KMS-11 (cell line): ENCODE results near the gene MT1E.
"Not testable (repeated sequence)": the region's sequence is repeated elsewhere in the genome, so short reads cannot be mapped to it uniquely, and the experiment has no call there.

Experiments used
- H2AFZ ChIP-seq: fragments of 200-600 bp; sonication (generic); 2 replicates; pipeline ENCODE4 v1.6.1; 2016; ENCODE audit warnings: antibody characterized with exemption, mixed run types, low read depth
- H3K27ac ChIP-seq: fragments of 200-600 bp; sonication (generic); 2 replicates; pipeline ENCODE4 v1.6.1; 2016; ENCODE audit warnings: mild to moderate bottlenecking, mixed run types
- H3K27me3 ChIP-seq: fragments of 200-600 bp; sonication (generic); 2 replicates; pipeline ENCODE4 v1.6.1; 2017; ENCODE audit warnings: mild to moderate bottlenecking, low read depth, mixed run types, moderate library complexity; ENCODE audit not compliant: insufficient read depth
- H3K36me3 ChIP-seq: fragments of 200-600 bp; sonication (generic); 2 replicates; pipeline ENCODE4 v1.6.1; 2017; ENCODE audit warnings: mild to moderate bottlenecking, mixed run types; ENCODE audit not compliant: insufficient read depth
- H3K4me1 ChIP-seq: fragments of 200-600 bp; sonication (generic); 2 replicates; pipeline ENCODE4 v1.6.1; 2016; ENCODE audit warnings: mild to moderate bottlenecking, low read depth, mixed run types; ENCODE audit not compliant: poor library complexity, severe bottlenecking
- H3K4me2 ChIP-seq: fragments of 200-600 bp; sonication (generic); 2 replicates; pipeline ENCODE4 v1.7.0; 2016; ENCODE audit warnings: mild to moderate bottlenecking, mixed run types
- H3K4me3 ChIP-seq: fragments of 200-600 bp; sonication (generic); IDR thresholded peaks from 2 replicates; pipeline ENCODE4 v1.6.1; 2017; ENCODE audit warnings: low read depth, low read length, mixed read lengths; ENCODE audit not compliant: insufficient read depth
- H3K79me2 ChIP-seq: fragments of 200-600 bp; sonication (generic); 2 replicates; pipeline ENCODE4 v1.6.1; 2016; ENCODE audit warnings: low read depth, mixed run types; ENCODE audit not compliant: insufficient read depth
- H3K9ac ChIP-seq: fragments of 200-600 bp; sonication (generic); 2 replicates; pipeline ENCODE4 v1.6.1; 2016; ENCODE audit warnings: mild to moderate bottlenecking, mixed run types
- H4K20me1 ChIP-seq: fragments of 200-600 bp; sonication (generic); 2 replicates; pipeline ENCODE4 v1.6.1; 2016; ENCODE audit warnings: mild to moderate bottlenecking, mixed run types; ENCODE audit not compliant: insufficient read depth
- TF ChIP-seq, protein P1 (sequence below): fragments of 200-600 bp; sonication (generic); conservative IDR thresholded peaks from 2 replicates; pipeline ENCODE4 v1.6.1; 2017; ENCODE audit warnings: low read depth, mild to moderate bottlenecking, antibody characterized with exemption, low read length, moderate library complexity, mixed read lengths

Gene MT1E

DNA sequence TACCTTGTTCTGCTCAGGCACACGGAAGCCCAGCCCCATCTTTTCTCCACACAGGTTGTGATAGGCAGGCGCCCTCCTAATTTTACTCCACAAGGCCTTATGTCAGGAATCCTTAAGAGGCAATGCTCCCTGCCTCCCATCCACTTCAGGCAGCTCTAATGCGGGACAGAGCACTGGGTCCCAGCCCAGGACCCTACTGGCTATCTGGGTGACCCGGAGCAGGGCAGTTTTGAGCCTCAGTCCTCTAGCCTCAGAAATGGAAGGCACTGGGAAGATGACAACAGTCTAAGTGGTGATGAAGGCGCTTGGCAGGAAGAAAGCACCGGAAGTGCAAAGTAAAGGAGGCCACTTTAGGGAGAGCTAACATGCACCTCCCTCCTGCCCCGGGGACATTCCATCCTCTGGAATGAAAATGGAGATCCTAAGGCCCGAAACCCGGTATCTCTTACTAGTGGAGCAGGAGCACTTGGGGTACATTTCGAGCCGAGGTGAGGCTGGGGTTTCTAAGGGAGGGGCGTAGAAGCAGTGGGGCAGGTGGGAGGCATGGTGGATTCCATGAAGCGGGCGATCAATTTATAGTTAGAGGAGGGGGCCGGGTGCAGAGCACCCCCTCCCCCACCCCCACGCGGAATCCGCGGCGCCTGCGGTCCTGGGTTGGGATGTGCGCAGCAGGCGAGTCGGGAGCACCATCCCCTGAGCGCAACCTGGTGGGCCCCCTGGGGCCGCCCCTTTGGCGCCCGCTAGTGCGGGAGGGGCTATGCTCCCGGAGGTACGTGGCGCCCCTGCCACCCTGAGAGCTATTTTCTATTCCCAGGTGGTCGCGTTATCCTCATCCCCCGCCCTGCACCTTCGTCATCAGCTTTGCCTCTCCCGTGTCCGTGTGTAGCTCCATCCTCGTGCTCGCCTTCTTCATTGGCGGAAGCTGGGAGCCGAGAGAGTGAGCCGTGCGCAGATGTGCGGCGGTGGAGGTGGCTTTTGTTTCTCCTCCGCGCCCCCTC lies 37.1 kb downstream of the MT1E start:
- Histone ChIP-seq H3K4me3 (no peak overlapping the region), H3K4me2 (no peak overlapping the region), H3K36me3 (no peaks in the 10 kb centered on the region), H4K20me1 (no peaks in the 10 kb centered on the region), H3K4me1 (no peaks in the 10 kb centered on the region), H3K9ac (no peak overlapping the region), H3K79me2 (no peaks in the 10 kb centered on the region), H3K27me3 (no peaks in the 10 kb centered on the region), H2AFZ (no peak overlapping the region), H3K27ac (no peak overlapping the region)
- TF ChIP-seq, protein P1, sequence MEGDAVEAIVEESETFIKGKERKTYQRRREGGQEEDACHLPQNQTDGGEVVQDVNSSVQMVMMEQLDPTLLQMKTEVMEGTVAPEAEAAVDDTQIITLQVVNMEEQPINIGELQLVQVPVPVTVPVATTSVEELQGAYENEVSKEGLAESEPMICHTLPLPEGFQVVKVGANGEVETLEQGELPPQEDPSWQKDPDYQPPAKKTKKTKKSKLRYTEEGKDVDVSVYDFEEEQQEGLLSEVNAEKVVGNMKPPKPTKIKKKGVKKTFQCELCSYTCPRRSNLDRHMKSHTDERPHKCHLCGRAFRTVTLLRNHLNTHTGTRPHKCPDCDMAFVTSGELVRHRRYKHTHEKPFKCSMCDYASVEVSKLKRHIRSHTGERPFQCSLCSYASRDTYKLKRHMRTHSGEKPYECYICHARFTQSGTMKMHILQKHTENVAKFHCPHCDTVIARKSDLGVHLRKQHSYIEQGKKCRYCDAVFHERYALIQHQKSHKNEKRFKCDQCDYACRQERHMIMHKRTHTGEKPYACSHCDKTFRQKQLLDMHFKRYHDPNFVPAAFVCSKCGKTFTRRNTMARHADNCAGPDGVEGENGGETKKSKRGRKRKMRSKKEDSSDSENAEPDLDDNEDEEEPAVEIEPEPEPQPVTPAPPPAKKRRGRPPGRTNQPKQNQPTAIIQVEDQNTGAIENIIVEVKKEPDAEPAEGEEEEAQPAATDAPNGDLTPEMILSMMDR: no peak

DNA sequence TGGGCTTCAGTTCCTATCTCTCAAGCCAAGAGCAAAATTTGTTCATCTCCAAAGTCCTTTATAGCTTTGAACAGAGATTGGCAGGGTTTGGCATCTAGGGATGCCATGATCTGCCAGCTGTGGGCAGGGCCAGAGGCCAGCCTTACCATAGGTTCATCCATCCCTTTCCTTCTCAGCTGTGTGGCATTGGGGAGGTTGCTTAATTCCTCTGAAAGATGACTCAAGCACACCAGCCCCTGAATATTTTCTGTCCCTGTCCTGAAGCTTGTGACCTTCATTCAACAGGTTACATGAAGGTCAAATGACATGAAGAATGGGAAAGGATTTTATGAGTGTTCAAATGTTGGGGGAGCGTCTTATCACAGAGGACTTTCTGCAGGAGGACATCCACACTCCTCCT lies 38.9 kb downstream of the MT1E start:
- no peak overlapping the region for H2AFZ ChIP-seq
- no peaks in the 10 kb centered on the region for H3K79me2 ChIP-seq
- TF ChIP-seq, protein P1: no peak
- H3K36me3 ChIP-seq: no peaks in the 10 kb centered on the region
- H4K20me1 ChIP-seq: no peaks in the 10 kb centered on the region
- no peak overlapping the region for H3K9ac ChIP-seq
- no peak overlapping the region for H3K4me3 ChIP-seq
- H3K27ac ChIP-seq: no peak overlapping the region
- H3K4me2 ChIP-seq: no peak overlapping the region
- no peaks in the 10 kb centered on the region for H3K4me1 ChIP-seq
- H3K27me3 ChIP-seq: peaks cover 4% of the 10 kb centered on the region; the same call in 1 of the 2 replicates

DNA sequence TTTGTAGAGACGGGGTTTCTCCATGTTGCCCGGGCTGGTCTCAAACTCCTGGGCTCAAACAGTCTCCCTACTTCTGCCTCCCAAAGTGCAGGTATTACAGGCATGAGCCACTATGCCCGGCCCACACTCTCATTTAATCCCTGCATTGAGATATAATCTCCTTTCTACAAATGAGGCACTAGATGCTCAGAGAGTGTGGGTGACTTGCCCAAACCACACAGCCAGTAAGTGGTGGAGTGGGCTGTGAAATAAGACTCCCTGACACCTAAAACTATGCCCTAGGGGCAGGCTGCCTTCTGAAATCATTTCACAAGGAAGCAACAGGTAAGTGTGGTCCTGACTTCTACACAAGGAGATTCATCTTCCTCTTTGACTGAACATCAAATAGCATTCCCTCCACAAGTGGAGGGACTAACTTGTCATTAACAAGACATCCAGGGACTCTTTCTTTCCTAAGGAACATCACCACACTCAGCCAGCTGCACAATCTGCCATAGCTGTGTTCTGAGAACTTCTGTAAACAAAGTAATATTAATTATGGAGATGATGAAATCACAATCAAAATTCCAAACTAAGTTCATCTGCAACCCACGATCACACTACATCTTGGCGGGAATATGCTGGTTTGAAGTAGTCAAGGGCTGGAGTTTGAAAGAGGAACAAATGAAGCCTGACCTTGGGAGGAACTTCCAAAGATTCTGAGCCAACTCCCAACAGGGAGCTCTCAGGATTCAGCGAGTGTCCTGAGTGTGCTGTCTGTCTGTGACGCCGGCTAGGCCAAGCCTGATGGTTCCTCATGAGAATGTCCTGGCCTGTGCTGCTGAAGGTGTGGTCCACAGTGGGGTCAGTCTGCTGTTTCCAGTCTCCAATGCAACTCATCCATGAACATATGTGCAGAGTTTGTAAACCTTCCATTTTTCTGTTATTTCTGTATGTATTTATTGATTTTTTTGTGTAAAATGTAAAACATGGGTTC lies 40.0 kb downstream of the MT1E start:
- H3K79me2 ChIP-seq, H3K36me3 ChIP-seq, H4K20me1 ChIP-seq, H3K4me1 ChIP-seq, H2AFZ ChIP-seq, H3K4me3 ChIP-seq, H3K27me3 ChIP-seq, H3K27ac ChIP-seq, H3K4me2 ChIP-seq, H3K9ac ChIP-seq: not testable (repeated sequence)

DNA sequence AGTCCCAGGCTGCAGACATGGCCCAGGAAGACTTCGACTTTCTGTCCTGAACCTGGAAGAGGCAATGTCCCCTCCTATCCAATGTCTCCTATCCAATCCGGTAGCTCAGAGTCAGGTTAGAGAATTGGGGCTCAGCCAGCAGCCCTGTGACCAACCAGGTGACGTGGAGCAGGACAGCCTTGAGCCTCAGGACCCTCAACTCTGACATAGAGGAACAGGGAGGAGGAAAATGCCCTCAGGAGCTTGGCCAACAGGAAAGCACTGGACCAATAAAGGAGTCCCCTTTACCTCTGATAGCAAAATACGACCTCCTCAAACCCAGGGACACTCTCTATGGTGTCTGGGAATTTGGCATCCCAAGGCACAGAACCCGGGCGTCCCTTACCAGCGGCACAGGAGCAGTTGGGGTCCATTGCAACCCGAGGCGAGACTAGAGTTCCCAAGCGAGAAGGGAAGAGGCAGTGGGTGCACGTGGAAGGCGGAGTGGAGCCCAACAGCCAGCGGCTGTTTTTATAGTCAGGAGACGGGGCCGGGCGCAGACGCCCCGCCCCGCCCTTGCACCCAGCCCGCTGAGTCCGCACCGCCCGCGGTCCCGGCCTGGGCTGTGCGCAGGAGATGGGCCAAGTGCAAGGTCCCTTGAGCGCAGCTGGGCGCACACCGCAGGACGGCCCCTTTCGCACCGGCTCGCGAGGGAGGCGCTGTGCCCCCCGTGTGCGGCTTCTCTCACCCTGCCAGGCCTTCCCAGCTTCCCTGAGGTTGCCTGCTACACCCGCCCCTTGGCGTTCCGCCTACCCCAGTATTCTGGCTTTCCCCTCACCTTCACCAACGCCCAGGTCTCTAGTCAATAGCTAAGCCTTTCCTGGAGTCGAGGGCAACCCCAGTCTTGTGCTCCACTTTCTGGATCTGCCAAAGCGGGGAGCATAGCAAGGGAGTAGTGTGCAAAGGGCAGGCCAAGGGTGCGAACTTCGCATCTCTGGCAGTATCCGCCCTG lies 42.3 kb downstream of the MT1E start, which contains the start of gene MT1G:
Gene MT1G (minus strand): TSS at position 485 of the 991 bp plus-strand sequence. CDS start 72 bp downstream, at position 413.
- H3K4me3 ChIP-seq: no peak within 1 kb of the TSS
- peaks cover 13% of the 10 kb centered on the region; the same call in 1 of the 2 replicates for H3K27me3 ChIP-seq
- TF ChIP-seq, protein P1: no peak
- no peaks in the 10 kb centered on the region for H3K79me2 ChIP-seq
- no peaks in the 10 kb centered on the region for H3K36me3 ChIP-seq
- H4K20me1 ChIP-seq: no peaks in the 10 kb centered on the region
- H3K4me1 ChIP-seq: no peaks in the 10 kb centered on the region
- H2AFZ ChIP-seq: no peak within 1 kb of the TSS
- H3K9ac ChIP-seq: no peak within 1 kb of the TSS
- H3K27ac ChIP-seq: no peak within 1 kb of the TSS
- H3K4me2 ChIP-seq: no peak within 1 kb of the TSS
